GM12864 (cell line): ENCODE data around the gene BMP3.

ENCODE experiments used
- DNase-seq: peaks from one replicate; pipeline ENCODE4 v3.0.0-alpha.2; 2011; ENCODE audit warnings: low read depth
- H3K4me3 ChIP-seq: 2 replicates; pipeline ENCODE4 v1.5.1; 2011; ENCODE audit warnings: mild to moderate bottlenecking, low read depth, low read length, control low read depth
- TF ChIP-seq, protein P1 (sequence below): IDR thresholded peaks from 2 replicates; pipeline ENCODE4 v1.5.1; 2011; ENCODE audit warnings: low read depth, mild to moderate bottlenecking, moderate library complexity, low read length, control low read depth, inconsistent platforms; ENCODE audit errors: missing control alignments

The BMP3 gene

DNA sequence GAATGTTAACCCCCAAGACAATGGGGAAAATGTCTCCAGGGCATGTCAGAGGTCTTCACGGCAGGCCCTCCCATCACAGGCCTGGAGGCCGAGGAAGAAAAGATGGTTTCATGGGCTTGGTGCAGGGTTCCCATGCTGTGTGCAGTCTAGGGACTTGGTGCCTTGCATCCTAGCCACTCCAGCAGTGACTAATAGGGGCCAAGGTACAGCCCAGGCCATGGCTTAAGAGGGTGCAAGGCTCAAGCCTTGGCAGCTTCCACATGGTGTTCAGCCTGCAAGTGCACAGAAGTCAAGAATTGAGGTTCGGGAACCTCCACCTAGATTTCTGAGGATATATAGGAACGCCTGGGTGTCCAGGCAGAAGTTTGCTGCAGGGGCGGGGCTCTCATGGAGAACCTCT, 50.6 kb downstream of the BMP3 start:
- H3K4me3 ChIP-seq: no peak overlapping the region
- TF ChIP-seq, protein P1, sequence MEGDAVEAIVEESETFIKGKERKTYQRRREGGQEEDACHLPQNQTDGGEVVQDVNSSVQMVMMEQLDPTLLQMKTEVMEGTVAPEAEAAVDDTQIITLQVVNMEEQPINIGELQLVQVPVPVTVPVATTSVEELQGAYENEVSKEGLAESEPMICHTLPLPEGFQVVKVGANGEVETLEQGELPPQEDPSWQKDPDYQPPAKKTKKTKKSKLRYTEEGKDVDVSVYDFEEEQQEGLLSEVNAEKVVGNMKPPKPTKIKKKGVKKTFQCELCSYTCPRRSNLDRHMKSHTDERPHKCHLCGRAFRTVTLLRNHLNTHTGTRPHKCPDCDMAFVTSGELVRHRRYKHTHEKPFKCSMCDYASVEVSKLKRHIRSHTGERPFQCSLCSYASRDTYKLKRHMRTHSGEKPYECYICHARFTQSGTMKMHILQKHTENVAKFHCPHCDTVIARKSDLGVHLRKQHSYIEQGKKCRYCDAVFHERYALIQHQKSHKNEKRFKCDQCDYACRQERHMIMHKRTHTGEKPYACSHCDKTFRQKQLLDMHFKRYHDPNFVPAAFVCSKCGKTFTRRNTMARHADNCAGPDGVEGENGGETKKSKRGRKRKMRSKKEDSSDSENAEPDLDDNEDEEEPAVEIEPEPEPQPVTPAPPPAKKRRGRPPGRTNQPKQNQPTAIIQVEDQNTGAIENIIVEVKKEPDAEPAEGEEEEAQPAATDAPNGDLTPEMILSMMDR: no peak
- DNase-seq: no peak

DNA sequence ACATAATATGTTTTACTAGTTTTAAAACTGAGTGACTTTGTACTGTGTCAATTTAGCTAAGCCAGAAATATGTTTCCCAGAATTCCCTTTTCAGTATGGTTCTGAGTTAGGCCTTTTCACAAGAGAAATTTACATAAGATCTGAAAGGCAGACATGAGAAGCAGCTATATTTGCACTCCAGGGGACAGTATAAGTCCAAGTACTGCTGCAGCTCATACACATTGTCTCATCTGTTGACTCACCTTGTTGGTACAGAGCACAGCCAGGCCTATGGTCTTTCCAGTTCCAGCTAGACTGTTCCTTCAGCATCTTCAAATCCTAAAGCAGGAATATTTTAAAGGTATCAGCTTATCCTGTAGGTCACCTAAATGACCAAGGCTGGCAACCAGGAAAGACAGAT, 53.5 kb downstream of the BMP3 start:
- no peak for DNase-seq
- H3K4me3 ChIP-seq: no peak overlapping the region
- TF ChIP-seq, protein P1: no peak

DNA sequence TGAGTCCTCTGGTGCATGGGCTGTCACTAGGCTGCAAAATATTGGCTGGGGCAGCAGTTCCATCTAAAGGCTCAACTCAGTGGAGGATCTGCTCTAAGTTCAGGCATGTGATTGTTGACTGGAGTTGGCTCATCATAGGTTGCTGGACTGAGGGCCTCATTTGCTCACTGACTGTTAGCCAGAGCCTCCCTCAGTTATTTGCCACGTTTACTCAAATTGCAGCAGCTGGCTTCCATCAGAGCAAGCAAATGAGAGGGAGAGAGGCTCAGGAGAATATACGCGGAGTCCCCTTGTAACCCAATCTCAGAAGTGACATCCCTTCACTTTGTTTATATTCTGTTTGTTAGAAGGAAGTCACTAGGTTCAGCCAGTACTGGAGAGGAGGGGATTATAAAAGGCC, 54.1 kb downstream of the BMP3 start:
- TF ChIP-seq, protein P1: no peak
- DNase-seq: no peak
- H3K4me3 ChIP-seq: no peak overlapping the region

DNA sequence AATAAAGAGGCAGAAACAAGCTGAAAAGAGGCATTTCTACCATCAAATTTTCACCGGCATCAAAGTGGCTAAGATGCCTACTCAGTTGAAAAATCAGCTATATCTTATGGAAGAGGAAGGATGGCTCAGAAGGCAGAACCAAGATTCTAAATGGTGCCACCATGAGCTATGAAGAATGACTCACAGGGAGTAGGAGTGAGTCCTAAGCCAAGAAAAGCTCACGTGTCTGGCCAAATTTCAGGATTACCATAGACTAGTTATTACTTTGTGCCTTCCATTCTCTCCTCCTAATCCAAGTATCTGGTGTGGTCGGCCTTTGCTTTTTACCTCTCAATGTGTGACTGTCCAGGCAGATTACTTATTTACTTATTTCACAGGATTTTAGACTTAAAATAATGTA, 54.8 kb downstream of the BMP3 start:
- TF ChIP-seq, protein P1: no peak
- DNase-seq: no peak

DNA sequence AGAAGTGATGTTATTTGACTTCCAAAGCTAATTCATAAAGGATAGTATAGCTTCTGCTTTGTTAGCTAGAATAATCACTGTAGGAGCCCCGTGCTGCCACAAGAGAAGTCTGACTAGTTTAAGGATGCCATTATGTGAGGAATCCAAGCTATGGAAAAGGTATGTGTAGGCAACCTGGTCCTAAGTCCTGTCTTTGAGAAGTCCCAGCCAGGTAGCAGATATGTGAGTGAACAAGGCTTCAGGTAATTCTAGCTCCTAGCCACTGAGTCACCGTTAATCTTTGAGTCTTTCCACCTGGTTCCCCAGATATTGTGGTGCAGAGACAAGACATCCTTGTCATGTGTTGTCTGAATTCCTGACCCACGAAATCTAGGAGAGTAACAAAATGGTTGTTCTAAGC, 55.5 kb downstream of the BMP3 start:
- TF ChIP-seq, protein P1: no peak

More for the DNA sequence above, 54.8 kb downstream of the BMP3 start:
- no peak overlapping the region for H3K4me3 ChIP-seq

DNA sequence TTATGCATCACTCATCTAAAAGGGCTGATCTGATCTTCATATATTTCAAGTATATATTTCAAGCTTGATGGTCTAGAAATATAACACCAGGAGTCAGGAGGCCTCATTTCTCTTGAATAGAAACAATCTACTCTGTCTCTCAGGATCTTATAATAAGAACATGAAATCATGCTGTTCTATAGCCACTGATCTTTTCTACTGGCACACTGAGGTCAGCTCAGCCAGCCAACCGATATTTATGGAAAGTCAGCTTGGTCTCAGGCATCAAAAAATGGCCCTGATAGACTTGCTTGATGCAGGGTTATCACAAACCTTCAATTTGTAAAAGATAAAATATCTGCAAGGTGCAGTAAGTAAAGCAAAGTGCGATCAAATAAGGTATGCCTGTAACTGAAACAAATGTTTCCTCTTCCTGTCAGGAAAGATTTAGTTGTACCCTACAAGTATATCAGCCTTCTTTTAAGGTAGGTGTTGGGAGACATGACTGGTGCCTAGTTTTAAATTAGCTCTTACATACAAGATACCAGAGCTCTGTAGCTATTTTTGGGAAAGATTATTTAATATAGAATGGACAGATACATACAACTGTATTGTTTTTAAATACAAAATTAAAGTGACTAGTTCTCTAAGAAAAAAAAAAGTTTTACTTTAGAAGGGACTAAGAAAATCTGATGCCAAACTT, 63.4 kb downstream of the BMP3 start:
- no peak overlapping the region for H3K4me3 ChIP-seq
- DNase-seq: no peak
- TF ChIP-seq, protein P1: no peak

More for the DNA sequence above, 55.5 kb downstream of the BMP3 start:
- H3K4me3 ChIP-seq: no peak overlapping the region
- DNase-seq: no peak

DNA sequence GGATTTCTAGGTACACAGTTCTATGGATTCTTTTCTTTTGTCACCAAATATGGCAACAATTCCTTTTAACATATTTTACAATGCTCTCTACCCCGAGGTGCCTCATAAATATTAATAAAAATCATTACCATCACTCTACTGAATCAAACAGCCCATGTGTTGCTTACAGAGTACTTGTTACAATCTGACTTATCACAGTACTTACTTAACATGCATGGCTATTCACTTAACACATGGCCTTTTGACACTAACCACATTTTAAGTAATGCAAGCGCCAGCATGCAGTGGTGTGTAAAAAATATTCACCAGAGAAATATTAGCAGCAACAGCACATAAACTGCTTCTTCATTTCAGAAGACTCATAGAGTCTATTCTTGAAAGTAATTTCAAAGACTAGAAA, 64.9 kb downstream of the BMP3 start:
- H3K4me3 ChIP-seq: no peak overlapping the region
- DNase-seq: no peak
- TF ChIP-seq, protein P1: no peak
